ENCODE data around the gene PRKG1.

The PRKG1 gene

GRCh38 chr10:51031950-51032349 lies 42.3 kb upstream of the PRKG1 start:
- no peak for TF ChIP-seq FOXM1 (IDR thresholded peaks at IDR 0.05; ENCODE audit: borderline replicate concordance, low read depth)
- no peak for TF ChIP-seq CREB1 (IDR thresholded peaks at IDR 0.05; ENCODE audit: low read depth)
- TF ChIP-seq EP300 (IDR thresholded peaks at IDR 0.05; ENCODE audit: borderline replicate concordance) = no peak
- TF ChIP-seq TCF12 (IDR thresholded peaks at IDR 0.05; ENCODE audit: low read depth) = no peak
- TF ChIP-seq RAD21 (IDR thresholded peaks at IDR 0.05; ENCODE audit: low read depth) = no peak
- no peak for TF ChIP-seq TEAD4 (IDR thresholded peaks at IDR 0.05)

GRCh38 chr10:51034769-51035168 lies 39.5 kb upstream of the PRKG1 start:
- TF ChIP-seq FOXM1 (IDR thresholded peaks at IDR 0.05; ENCODE audit: borderline replicate concordance, low read depth) (no peak), TAF1 (IDR thresholded peaks at IDR 0.05; ENCODE audit: low read depth) (no peak), EP300 (IDR thresholded peaks at IDR 0.05; ENCODE audit: borderline replicate concordance) (no peak), USF1 (IDR thresholded peaks at IDR 0.05) (no peak), CEBPB (IDR thresholded peaks at IDR 0.05) (no peak), YY1 (IDR thresholded peaks at IDR 0.05; ENCODE audit: low read depth) (no peak), ZBTB7A (IDR thresholded peaks at IDR 0.05; ENCODE audit: low read depth) (no peak), TCF12 (IDR thresholded peaks at IDR 0.05; ENCODE audit: low read depth) (no peak), CREB1 (IDR thresholded peaks at IDR 0.05; ENCODE audit: low read depth) (no peak), EGR1 (IDR thresholded peaks at IDR 0.05) (no peak), TEAD4 (IDR thresholded peaks at IDR 0.05) (no peak), NFIC (IDR thresholded peaks at IDR 0.05) (no peak), RAD21 (IDR thresholded peaks at IDR 0.05; ENCODE audit: low read depth) (no peak)
- TF ChIP-seq, protein P1, sequence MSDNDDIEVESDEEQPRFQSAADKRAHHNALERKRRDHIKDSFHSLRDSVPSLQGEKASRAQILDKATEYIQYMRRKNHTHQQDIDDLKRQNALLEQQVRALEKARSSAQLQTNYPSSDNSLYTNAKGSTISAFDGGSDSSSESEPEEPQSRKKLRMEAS (IDR thresholded peaks at IDR 0.05) = no peak
- TF ChIP-seq, protein P2, sequence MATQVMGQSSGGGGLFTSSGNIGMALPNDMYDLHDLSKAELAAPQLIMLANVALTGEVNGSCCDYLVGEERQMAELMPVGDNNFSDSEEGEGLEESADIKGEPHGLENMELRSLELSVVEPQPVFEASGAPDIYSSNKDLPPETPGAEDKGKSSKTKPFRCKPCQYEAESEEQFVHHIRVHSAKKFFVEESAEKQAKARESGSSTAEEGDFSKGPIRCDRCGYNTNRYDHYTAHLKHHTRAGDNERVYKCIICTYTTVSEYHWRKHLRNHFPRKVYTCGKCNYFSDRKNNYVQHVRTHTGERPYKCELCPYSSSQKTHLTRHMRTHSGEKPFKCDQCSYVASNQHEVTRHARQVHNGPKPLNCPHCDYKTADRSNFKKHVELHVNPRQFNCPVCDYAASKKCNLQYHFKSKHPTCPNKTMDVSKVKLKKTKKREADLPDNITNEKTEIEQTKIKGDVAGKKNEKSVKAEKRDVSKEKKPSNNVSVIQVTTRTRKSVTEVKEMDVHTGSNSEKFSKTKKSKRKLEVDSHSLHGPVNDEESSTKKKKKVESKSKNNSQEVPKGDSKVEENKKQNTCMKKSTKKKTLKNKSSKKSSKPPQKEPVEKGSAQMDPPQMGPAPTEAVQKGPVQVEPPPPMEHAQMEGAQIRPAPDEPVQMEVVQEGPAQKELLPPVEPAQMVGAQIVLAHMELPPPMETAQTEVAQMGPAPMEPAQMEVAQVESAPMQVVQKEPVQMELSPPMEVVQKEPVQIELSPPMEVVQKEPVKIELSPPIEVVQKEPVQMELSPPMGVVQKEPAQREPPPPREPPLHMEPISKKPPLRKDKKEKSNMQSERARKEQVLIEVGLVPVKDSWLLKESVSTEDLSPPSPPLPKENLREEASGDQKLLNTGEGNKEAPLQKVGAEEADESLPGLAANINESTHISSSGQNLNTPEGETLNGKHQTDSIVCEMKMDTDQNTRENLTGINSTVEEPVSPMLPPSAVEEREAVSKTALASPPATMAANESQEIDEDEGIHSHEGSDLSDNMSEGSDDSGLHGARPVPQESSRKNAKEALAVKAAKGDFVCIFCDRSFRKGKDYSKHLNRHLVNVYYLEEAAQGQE (IDR thresholded peaks at IDR 0.05; ENCODE audit: low read depth) = no peak

- TF ChIP-seq TAF1 (IDR thresholded peaks at IDR 0.05; ENCODE audit: low read depth) (no peak), USF1 (IDR thresholded peaks at IDR 0.05) (no peak), RAD21 (IDR thresholded peaks at IDR 0.05; ENCODE audit: low read depth) (no peak)
- TF ChIP-seq, protein P1 (IDR thresholded peaks at IDR 0.05) = no peak
Observed at GRCh38 chr10:51035344-51035743, 38.9 kb upstream of the PRKG1 start.

DNA sequence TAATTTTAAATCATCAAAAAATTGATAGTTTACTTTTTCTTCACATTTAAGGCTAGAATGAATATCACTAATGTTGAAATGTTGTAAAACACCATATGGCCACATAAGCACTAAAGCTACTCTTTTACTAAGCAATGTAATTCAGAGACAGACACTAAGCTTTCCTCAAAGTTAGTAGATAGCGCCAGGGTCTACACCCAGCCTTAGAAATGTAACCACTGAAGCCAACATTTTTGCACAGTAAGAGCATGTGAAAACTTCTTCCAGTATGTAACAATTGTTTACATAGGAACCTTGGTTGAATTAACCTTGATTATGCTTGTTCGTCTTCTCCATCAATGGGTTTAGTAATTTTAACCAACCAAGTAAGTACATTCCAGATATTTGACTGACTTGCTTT lies 28.4 kb upstream of the PRKG1 start:
- TF ChIP-seq EGR1 (IDR thresholded peaks at IDR 0.05) (no peak), EP300 (IDR thresholded peaks at IDR 0.05; ENCODE audit: borderline replicate concordance) (no peak), TCF12 (IDR thresholded peaks at IDR 0.05; ENCODE audit: low read depth) (no peak), TAF1 (IDR thresholded peaks at IDR 0.05; ENCODE audit: low read depth) (no peak), FOXM1 (IDR thresholded peaks at IDR 0.05; ENCODE audit: borderline replicate concordance, low read depth) (no peak), RAD21 (IDR thresholded peaks at IDR 0.05; ENCODE audit: low read depth) (no peak), TEAD4 (IDR thresholded peaks at IDR 0.05) (no peak)
- TF ChIP-seq, protein P1 (IDR thresholded peaks at IDR 0.05) = no peak

GRCh38 chr10:51046654-51047053 lies 27.6 kb upstream of the PRKG1 start:
- TF ChIP-seq TAF1 (IDR thresholded peaks at IDR 0.05; ENCODE audit: low read depth) (no peak), YY1 (IDR thresholded peaks at IDR 0.05; ENCODE audit: low read depth) (no peak), FOXM1 (IDR thresholded peaks at IDR 0.05; ENCODE audit: borderline replicate concordance, low read depth) (no peak), CEBPB (IDR thresholded peaks at IDR 0.05) (no peak), EGR1 (IDR thresholded peaks at IDR 0.05) (no peak), RAD21 (IDR thresholded peaks at IDR 0.05; ENCODE audit: low read depth) (no peak), CREB1 (IDR thresholded peaks at IDR 0.05; ENCODE audit: low read depth) (no peak), NFIC (IDR thresholded peaks at IDR 0.05) (no peak), TEAD4 (IDR thresholded peaks at IDR 0.05) (no peak), TCF12 (IDR thresholded peaks at IDR 0.05; ENCODE audit: low read depth) (no peak)
- TF ChIP-seq, protein P2 (IDR thresholded peaks at IDR 0.05; ENCODE audit: low read depth) = no peak
- TF ChIP-seq, protein P1 (IDR thresholded peaks at IDR 0.05) = no peak

GRCh38 chr10:51047857-51048256 lies 26.4 kb upstream of the PRKG1 start:
- TF ChIP-seq EGR1 (IDR thresholded peaks at IDR 0.05) (no peak), ZBTB7A (IDR thresholded peaks at IDR 0.05; ENCODE audit: low read depth) (no peak), TCF12 (IDR thresholded peaks at IDR 0.05; ENCODE audit: low read depth) (no peak), TAF1 (IDR thresholded peaks at IDR 0.05; ENCODE audit: low read depth) (no peak), NFIC (IDR thresholded peaks at IDR 0.05) (no peak), TEAD4 (IDR thresholded peaks at IDR 0.05) (no peak), FOXM1 (IDR thresholded peaks at IDR 0.05; ENCODE audit: borderline replicate concordance, low read depth) (no peak), YY1 (IDR thresholded peaks at IDR 0.05; ENCODE audit: low read depth) (no peak), CREB1 (IDR thresholded peaks at IDR 0.05; ENCODE audit: low read depth) (no peak), RAD21 (IDR thresholded peaks at IDR 0.05; ENCODE audit: low read depth) (no peak), USF1 (IDR thresholded peaks at IDR 0.05) (no peak)
- TF ChIP-seq, protein P1 (IDR thresholded peaks at IDR 0.05) = no peak
- TF ChIP-seq, protein P2 (IDR thresholded peaks at IDR 0.05; ENCODE audit: low read depth) = no peak

Measured in Ishikawa (cell line).